Cardiac fibroblast (primary cell): ENCODE results near the gene WNK1.

Experiments
- DNase-seq, 2 donors: peaks; one replicate each; pipeline versions ENCODE4 v3.0.0 to v3.0.0-alpha.2; 2010; ENCODE audit warnings: low read depth in 2 of 2
- H3K4me3 ChIP-seq, 2 donors: replicated peaks in 1 of 2; 1 replicate in 1 of 2; 2 replicates in 1 of 2; pipeline ENCODE4 v1.5.1; 2011; ENCODE audit warnings: low read depth in 2 of 2, low read length in 2 of 2, mild to moderate bottlenecking in 2 of 2, moderate library complexity in 1 of 2
- CTCF ChIP-seq: IDR thresholded peaks from one replicate; pipeline ENCODE4 v1.5.1; 2011; ENCODE audit warnings: low read depth, mild to moderate bottlenecking, low read length, inconsistent platforms

WNK1 gene

DNA sequence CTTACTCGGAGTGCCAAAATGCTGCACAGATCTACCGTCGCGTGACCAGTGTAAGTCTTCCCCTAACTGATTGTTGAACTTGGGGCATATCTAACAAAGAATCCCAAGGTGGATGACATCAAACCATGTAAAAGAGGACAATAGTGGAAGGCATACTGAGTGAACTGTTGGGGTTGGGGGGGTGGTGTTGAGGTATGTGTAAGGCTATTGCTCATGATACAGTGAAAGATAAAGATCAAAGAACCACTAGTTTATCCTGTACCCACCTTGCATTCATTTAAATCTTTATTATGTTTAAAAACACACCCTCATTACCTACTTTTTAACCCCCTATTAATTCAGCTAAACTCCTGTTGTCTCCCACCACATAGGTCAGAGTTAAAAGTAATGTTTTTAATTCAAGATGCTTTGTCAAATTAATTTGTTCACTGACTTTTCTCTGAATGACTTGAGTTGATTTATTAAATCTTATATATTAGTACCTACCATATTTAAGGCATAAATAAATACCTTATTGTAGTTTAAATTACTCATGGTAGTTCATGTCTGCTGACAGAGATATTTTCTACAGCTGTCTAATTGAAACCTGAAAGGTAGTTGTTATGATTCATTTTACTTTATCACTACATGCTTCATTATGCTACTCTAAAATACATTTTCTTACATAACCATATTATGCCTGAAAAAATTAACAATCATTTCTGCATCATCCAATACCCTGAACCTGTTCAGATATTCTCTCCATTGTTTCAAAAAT is 77.9 kb downstream of the WNK1 start:
- DNase-seq, result no peak
- H3K4me3 ChIP-seq, result no peak overlapping the region
- TF ChIP-seq CTCF, result no peak

DNA sequence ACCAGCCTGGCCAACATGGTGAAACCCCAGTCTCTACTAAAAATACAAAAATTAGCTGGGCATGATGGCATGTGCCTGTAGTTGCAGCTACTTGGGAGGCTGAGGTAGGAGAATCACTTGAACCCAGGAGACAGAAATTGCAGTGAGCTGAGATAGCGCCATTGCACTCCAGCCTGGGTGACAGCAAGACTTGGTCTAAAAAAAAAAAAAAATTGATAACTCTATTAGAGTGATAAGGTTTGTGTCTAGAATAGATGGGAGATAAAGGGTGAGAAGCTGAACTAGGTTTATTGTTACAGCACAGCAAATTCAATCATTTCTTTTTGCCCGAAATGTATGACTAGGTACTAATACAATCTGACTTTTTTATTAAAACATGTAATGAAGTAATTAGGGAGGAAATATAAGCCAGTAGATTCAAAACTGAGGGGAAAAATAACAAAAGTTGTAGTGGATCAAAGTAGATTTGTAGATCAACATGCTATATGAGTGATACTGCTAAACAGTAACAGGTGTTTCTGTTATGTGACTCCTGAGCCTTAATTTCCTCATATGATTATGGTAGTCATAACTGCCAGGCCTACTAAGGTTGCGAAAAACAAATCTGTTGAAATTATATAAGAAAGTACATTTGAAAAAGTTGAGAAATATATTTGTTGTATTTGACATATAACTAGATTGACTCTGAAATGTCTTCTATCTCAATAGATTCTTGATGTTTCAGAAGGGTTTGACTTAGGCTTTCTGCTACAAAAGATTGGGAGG is 83.6 kb downstream of the WNK1 start:
- DNase-seq, result peak in 1 of 2 donors; percentile 38
- no peak for TF ChIP-seq CTCF
- no peak overlapping the region for H3K4me3 ChIP-seq

DNA sequence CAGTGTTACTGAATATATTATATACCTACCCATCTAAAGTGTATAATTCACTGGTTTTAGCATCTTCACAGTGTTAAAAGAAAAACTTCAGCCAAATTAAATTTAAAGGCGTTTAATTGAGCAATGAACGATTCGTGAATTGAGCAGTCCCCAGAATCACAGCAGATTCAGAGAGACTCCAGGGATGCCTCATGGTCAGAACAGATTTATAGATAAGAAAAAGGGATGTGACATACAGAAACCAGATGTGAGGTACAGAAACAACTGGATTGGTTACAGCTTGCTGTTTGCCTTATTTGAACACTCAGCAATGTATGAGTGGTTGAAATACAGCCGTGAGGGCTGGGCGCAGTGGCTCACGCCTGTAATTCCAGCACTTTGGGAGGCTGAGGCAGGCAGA is 84.6 kb downstream of the WNK1 start:
- no peak for TF ChIP-seq CTCF
- H3K4me3 ChIP-seq, result no peak overlapping the region
- DNase-seq, result no peak

DNA sequence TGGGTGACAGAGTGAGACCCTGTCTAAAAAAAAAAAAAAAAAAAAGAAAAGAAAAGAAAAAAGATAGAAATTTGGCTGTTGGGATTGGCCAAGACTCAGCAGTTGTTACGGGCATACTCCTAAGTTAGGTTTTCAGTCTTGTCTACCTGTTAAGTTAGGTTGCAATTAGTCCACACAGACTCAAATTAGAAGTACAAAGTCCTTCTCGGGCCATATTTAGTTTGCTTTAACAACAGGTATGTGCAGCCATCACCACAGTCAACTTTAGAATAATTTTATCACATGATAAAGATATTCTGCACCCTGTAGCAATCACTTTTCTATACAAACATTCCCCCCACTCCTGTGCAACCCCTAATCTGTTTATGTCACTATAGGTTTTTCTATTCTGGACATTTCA is 85.2 kb downstream of the WNK1 start:
- no peak for DNase-seq
- TF ChIP-seq CTCF, result no peak

GRCh38 chr12:843609-844008 is 91.2 kb downstream of the WNK1 start:
- peak; percentile 35 to 55 for DNase-seq
- no peak for TF ChIP-seq CTCF

More for the DNA sequence above, 85.2 kb downstream of the WNK1 start:
- no peak overlapping the region for H3K4me3 ChIP-seq

DNA sequence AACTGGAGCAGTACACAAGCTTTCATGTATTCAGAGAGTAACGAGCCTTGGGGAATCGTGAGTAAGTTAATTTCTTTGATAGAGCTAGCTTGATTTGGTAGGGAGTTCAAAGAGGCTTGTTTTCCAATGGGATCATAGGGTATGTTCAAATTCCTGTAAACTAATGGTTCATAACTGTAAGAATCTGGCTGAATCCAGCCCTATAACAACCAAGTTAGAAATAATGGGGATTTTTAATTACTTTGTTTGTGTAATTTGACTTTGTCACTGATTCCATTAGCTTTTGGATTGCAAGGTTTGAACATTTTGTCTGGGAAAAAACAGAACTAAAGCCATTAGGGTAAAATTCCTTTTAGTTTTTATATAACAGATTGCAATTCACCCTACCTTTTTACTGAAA is 94.0 kb downstream of the WNK1 start:
- no peak for DNase-seq
- H3K4me3 ChIP-seq, result no peak overlapping the region
- no peak for TF ChIP-seq CTCF

More at GRCh38 chr12:843609-844008, 91.2 kb downstream of the WNK1 start:
- no peak overlapping the region for H3K4me3 ChIP-seq
